NCI-H1436 (cell line): ENCODE results near the gene NCF4.

Source experiments
- DNase-seq: peaks from one replicate; lab custom pipeline; 2025; lab: John Stamatoyannopoulos, UW

NCF4 gene

GRCh38 chr22:36860821-36861659, at the start of gene NCF4:
Gene NCF4, plus strand, starts transcription at chr22:36861006. Its CDS starts 166 bp downstream, at chr22:36861172.
- no peak for DNase-seq

DNA sequence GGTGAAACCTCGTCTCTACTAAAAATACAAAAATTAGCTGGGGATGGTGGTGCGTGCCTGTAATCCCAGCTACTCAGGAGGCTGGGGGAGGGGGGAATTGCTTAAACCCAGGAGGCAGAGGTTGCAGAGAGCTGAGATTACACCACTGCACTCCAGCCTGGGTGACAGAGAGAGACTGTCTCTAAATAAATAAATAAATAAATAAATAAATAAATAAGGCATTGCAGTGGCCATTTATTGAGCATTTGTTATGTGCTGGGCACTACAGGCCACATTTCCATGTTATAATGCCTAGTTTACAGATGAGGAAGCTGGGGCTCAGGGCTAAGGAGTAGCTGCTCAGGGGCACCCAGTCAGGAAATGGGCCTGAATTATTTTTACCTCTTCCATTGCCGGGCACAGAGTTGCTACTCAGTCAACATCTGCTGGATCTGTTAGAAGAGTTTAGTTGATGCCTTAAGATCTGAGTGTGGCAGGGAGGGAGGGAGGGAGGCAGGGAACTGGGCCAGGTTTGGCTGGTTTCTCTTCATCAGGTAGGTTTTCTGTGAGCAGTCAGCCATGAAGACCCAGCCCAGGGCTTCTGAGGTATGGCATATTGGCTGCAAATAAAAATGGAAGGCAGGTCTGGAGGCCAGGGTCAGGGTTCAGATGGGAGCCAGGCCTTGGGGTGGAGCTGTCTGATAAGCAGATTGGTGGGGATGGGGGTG, 49.6 kb upstream of the NCF4 start:
- no peak for DNase-seq

DNA sequence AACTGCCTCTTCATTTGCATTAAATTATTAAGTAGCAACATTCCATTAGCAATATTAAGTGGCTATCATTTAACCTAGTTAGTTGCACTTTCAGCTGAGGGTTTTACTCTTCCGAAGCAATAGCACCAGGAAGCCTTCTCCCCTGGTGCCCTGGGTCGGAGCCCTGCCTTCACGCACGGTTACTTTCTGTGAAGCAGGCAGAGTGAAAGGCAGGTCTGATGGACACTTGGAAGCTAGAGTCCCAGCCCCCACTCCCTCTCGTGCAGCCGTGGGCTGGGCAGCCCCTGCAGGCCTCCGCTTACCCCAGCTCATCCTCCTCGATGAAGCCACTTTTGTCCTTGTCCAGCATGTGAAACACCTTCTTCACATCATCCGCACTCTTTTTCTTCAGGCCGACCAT, 46.0 kb upstream of the NCF4 start:
- DNase-seq, result no peak

DNA sequence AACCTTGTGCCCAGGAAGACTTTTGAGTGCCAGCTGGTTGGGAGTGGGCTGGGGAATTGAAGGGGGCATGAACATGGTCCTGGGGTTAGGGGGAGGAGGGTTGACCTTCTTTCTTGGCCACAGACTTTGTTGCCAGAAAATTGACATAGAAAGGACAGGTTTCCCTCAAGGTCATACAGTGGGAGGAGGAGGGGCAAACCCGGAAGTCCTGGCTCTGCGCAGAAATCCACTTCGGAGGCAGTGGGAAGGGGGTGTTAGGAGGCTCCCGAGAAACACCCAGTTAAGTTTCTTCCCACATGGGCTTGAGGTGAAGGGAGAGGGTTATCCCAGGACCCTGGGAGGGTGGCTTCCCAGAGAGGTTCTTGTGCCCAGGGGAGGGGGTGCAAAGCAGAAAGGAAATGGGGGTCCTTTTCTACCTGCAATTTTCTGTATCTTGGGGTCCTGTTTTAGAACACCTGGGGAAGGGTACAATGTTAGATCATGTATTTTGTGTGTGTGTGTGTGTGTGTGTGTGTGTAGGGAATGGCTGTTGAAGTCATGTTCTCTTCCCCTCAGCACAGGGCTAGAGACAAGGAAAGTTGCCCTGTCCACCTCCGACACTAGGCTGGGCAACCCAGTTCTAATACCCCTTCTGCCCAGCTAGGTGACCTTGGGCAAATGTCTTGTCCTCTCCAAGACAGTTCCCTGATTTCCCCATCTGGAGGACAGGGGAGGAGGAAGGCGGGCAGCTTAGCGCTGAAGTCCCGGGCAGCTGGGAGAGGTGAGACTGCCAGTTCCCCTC, 45.1 kb upstream of the NCF4 start:
- DNase-seq, result no peak

DNA sequence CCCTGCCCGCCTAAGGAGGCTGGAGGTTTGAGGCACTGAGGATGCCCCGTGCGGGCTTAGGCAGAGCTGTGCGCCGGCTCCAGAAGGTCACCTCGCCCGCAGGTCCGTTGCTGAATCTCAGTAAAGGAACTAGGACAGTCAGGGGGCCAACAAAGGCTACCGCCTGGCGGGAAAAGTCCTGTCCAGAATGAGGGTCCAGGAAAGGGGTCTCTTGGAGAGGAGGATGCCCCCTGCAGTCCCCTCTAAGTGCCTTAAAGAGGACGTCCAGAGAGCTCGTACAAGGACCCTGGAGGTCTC, 44.5 kb upstream of the NCF4 start:
- DNase-seq, result no peak

- DNase-seq, result no peak
Observed at GRCh38 chr22:36816636-36817524, 43.9 kb upstream of the NCF4 start, which contains the start of gene PVALB. Gene PVALB, minus strand, starts transcription at chr22:36817035. Its CDS starts 30 bp downstream, at chr22:36817005.

GRCh38 chr22:36817525-36817848, 43.3 kb upstream of the NCF4 start:
- DNase-seq, result no peak

- DNase-seq, result no peak
Observed at GRCh38 chr22:36818010-36818642, 42.7 kb upstream of the NCF4 start.

- no peak for DNase-seq
Observed at GRCh38 chr22:36819112-36819511, 41.7 kb upstream of the NCF4 start.

DNA sequence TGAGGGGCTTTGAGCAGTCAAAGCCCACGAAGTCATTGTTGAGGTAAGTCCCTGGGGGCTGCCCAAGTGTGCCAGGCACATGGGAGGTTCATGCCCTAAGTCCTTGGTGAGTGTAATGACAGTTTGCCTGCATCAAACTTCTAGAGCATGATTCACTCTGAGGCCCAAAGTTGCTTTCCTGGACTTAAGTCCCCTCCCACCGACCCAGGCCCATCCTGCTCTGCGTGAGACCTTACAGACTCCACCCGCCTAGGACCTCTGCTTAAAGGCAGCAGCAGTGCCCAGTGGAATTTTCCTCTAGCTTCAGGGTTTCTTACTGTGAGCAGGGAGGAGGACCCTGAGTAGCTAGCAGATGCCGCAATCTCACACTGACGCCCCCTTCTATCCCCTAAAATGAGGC, 38.2 kb upstream of the NCF4 start:
- DNase-seq, result no peak

DNA sequence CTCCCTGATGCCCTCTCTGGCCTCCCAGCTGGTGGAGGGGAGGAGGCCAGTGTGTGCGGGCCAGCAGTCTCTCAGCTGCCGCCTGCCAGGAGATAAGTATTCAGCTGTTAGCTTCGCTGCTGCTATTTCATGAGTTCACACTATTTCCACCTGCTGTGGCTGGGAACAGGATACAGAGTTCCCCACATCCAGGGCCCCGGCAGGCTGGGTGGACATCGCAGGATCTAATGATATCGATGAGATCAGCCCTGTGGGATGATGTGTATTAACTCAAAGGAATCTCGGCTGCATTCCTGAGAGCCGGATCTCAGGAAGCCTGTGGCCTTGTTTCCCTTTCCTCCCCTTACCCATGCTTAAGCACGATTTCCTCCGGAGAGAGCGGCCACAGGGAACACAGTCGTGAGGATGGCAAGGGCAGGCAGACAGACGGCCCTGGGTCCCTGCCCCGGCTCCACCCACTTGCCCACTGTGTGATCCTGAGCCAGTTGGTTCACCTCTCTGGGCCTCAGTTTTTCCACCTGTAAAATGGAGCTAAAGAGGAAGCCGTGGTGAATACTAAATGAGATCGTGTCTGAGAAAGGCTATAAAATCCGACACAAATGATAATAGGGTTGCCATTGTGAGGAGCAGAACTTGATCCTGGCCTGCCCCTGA, 37.5 kb upstream of the NCF4 start:
- DNase-seq, result no peak

DNA sequence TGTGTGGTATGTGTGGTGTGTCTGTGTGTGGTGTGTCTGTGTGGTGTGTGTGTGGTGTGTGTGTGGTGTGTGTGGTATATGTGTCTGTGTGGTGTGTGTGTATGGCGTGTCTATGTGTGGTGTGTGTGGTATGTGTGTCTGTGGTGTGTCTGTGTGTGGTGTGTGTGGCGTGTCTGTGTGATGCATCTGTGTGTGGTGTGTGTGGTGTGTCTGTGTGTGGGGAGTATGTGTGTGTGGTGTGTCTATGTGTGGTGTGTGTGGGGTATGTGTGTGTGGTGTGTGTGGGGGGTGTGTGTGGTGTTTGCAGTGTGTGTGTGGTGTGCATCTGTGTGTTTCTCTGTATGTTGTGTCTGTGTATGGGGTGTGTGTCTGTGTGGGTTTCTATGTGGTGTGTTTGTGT, 36.2 kb upstream of the NCF4 start:
- no peak for DNase-seq

DNA sequence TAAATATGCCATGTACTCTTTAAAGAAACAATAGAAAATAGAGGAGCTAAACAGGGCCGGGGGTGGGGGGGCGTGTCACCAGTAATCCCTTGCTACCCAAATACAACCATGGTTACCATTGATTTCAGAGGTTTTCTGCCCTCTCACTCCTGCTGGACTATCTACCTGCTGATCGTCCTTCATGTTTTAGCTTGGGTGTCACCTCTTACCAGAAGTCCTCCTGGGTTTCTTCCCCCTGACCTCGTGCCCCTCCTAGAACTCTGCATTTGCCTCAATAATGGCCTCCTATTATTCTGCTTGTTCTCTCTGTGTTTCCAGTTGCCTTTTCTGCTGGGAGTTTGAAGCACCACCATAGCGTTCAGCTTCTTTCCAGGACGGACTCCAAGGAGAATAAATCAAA, 34.5 kb upstream of the NCF4 start:
- no peak for DNase-seq

DNA sequence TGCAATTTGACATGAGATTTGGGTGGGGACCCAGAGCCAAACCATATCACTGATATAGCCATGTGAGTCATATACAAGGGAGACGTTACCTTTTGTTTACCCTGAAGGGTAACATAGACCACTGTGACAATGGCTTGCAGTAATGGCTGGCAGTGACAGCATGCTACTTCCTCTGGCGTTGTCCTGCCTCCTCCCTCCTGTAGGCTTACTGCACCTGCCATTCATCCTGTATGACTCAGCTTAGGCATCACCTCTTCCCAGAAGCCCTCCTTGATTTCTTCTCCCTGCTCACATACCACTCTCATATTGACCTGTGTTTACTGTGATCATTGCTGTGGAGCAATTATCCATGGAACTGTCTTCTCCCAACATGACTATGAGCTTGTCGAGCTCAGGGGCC, 32.0 kb upstream of the NCF4 start:
- no peak for DNase-seq

GRCh38 chr22:36829370-36830002, 31.3 kb upstream of the NCF4 start:
- no peak for DNase-seq

DNA sequence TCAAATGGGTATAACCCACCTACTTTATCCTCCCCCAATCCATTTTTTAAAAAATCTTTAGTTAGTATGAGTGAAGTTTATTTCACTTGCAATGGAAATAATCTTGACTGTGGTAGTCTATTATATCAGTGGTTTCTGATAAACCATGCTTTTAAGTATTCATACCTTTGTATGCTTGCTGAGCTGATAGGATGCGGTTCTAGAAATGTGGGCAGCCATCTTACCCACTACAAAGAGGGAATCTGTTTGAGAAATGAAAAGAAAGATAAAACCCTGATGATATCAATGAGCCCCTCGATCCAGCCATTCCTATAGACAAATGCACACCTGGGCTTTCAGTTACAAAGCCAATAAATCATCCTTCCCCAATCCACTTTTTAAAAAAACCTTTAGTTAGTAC, 30.2 kb upstream of the NCF4 start:
- DNase-seq, result no peak

GRCh38 chr22:36831206-36831605, 29.6 kb upstream of the NCF4 start:
- DNase-seq, result no peak

- no peak for DNase-seq
Observed at GRCh38 chr22:36831717-36832116, 29.1 kb upstream of the NCF4 start.

DNA sequence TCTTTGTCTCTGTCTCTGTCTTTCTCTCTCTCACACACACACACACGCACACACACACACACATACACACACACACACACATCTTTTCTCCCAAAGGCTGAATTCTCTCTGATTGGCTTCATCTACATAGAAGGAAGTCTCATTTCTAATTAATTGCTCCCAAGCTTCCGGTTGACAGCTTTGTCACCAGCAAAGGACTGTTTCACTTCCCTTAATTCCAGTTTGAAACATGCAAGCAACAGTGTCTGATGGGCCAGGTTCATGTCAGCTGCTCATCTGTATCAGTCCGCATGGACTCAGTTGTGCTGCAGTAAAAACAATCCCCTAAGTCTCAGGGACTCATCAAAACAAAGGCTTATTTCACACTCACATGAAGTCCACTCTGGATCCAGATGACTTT, 27.7 kb upstream of the NCF4 start:
- DNase-seq, result no peak

DNA sequence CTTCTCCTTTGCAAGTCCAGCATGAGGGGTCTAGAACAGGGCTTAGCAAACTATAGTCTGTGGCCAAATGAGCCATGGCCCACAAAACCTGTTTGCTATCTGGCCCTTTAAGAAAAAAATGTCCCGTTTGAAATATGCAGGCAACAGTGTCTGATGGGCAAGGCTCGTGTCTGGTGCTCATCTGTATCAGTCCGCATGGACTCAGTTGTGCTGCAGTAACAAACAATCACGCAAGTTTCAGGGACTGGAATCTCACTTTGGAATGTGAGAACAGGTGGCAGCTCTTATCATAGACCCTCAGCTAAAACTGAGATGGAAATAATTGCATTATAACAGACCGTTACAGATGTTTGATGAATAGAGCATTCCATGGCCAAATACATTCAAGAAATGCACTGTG, 24.9 kb upstream of the NCF4 start:
- no peak for DNase-seq
